ENCODE results near the gene DOCK3.

- TF ChIP-seq CTCF (conservative IDR thresholded peaks at IDR 0.05; ENCODE audit: low read depth, low read length) (no peak), EZH2 (IDR thresholded peaks at IDR 0.05; ENCODE audit: borderline replicate concordance, low read depth, low read length, poor library complexity, severe bottlenecking) (no peak)
These were observed 37.7 kb upstream of the DOCK3 start for GRCh38 chr3:50637011-50637410.
